GM19452 (cell line): Measurements from ENCODE around the gene GPR132.
"Not testable (repeated sequence)": the region's sequence is repeated elsewhere in the genome, so short reads cannot be mapped to it uniquely, and the experiment has no call there.

Experiments used
- ATAC-seq: cut with Tn5 transposase; IDR thresholded peaks from one replicate; pipeline ENCODE4 v1.9.1; 2021; ENCODE audit not compliant: unreplicated experiment

Gene GPR132

DNA sequence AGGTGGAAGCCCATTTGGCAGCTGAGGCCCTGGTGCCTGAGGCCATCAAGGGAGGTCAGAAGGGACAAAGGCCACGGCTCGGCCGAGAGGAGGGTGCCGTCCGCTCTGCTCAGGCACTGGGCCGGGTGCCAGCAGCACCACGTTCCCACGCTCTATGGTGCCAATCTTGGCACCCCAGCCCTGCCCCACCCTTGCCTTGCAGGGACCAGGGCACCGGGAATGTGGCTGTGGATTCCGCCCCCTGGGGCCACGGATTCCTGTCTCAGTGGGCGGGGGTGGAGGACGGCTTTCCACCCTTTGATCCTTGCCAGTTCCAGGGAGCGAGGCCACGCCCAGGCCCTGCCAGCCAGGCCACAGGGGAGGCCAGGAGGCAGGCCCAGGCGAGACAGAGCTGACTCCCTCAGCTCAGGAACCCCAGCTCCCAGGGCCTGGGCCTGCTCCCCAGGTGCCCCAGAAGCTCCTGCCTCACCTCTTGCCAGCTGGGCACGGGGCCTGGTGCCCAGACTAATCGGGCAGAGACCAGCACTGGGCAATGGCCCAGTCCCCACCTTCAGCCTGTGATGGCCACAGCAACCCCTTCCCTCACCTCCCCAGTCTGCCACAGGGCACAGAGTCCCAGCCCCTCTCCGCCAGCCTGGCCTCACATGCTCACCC, 26.4 kb upstream of the GPR132 start:
- ATAC-seq: no peak

DNA sequence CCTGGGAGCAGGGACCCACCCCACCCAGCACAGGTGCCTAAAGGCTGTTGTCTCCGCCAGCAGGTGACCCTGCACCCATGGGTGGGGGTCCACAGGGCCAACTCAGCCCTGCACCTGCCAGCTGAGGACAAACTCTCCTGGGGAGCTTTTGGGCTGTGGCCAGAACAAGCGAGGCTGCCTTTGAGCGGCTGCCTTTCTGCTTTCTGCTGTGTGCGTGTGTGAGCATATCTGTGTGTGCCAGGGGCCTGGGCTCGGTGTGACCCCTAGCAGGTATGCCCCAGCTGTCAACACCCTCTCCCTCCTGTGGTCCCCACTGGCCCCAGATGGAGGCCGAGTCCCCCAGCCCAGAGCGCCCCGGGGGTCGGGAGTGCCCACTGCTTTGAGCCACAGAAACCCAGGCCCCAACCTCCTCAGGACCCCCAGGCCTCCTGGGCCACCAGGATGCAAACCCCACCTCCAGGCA, 25.9 kb upstream of the GPR132 start:
- ATAC-seq: no peak

DNA sequence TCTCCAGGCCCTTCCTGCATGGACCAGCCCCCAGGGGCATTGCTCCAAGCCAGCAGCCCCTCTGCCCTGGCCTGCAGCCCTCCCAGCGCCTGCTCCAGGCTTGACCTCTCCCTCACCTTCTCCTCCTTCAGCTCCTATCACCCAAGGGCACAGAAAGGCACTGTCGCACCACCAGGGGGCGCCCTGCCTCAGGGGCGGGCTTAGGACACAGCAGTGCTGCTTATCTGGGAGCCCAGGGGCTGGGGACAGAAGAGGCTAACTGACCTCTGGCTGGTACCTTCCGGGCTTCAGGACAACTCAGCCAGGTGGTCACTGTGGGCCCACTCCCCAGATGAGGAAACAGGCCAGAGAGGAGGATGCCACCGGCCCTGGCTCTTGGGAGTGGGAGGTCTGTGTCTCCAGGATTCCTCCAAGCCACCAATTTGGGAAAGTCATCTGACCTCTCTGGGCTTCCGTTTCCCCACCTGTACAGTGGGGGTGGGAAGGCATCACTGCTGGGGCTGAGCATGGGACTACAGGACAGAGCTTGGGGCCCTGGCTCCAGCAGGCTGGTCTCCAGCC, 25.3 kb upstream of the GPR132 start:
- ATAC-seq: peak; percentile 44

DNA sequence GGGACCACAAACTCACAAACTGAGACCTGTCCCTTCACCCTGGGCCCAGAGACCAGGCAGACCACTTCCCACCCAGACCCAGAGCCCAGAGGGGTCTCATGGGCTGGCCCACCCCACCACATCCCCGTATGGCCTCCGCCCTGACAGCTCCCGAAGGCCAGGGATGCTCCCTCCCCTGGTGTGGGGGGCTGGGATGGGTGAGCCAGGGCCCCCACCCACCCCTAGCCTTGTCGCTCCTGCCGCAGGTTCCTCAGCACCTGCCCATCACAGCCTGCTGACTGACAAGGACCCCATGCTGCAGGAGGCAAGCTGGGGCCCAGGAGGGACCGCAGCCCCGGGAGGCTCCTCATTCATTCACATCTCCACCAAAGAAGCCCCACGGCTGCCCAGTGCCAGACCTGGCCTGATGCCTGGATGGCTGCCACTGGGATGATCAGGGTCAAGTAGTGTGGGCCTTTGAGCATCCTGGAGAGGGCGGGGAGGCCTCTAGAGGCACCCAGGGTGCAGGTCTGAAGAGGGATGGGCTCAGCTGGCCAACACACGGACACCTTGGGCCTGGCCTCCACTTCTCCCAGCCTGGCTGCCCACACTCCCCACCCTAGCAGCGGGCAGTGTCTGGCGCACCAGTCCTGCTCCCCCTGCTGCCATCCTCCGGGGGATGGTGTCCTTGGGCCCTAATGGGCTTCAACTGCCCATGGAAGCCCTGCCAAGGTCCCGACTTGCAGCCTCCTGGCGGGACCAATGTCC, 24.7 kb upstream of the GPR132 start:
- ATAC-seq: no peak

DNA sequence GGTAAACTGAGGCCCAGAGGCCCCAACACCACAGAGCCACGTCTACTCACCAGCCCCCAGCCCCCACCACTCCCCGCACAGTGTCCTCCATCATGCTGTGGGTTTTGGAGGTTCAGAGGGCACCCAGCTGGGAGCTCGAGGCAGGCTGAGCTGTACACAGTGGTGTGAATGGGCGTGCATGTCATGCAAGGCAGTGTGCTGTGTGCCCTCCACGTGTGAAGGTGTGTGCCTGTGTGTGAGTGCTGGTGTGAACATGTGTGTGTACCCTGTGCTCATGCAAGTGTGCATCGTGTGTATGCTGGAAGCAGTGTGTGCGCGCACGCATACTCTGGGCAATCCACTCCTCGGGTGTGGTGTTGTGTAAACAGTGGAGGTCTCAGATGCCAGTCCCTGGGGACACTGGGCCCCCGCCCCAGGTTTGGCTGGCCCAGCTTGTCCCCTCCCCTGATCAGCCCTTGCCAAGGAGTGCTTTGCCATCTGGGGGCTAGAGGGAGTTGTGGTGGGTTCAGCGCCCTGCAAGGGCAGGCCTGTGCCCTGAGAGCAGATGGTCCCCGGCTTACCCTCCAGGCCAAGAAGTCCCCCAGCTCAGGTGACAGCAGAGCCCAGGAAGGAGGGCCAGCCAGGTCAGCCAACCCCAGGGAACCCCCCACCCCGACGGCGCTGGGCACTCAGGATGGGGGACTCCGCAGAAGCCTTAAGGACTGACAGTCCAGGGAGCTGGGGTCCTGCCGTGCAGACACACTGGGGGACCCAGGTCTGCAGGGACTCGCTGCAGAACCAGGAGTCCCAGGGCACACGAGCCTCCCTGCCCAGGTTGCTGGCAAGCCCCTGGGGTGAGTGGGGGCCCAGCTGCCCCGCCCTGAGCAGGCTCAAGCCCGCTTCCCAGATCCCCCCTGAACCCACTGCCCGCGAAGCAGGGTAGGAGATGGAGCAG, 23.8 kb upstream of the GPR132 start:
- ATAC-seq: no peak

DNA sequence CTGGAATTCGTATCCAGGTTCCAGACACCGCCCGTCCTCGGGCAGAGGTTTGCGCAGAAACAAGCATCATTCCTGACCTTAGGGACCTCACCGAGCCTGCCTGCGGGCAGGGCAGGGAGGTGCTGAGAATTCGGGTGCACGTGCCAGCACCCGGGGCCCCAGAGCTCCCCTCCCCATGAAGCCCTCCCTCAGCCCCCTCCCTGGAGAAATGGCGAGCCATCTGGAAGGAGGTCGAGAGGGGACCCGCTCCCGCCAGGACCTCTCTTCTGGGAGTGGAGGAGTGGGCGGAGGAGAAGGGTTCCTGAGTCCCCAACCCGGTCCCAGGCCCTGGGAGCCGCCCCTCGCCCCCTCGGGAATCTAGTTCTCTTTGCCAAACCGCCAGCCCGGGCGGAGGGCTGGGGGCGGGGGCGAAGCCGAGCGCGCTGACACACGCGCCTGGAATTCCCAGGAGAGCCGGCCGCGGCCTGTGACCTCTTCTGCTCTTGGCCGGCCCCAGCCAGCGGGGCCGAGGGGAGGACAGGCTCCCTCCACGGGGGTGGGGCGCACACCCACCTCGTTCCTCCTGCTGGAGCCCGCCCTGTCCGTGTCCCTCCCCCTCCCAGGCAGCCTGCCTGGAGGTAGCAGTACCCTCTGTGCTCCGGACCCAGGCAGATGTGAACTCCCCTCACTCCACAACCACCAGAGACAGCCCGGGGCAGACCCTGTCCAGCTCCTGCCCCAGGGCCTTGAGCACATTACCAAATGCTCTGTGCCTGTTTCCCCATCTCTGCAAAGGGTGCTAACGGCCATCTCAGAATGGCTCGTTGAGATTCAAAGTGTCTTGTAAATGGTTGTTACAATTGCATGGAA, 23.0 kb upstream of the GPR132 start:
- no peak for ATAC-seq

DNA sequence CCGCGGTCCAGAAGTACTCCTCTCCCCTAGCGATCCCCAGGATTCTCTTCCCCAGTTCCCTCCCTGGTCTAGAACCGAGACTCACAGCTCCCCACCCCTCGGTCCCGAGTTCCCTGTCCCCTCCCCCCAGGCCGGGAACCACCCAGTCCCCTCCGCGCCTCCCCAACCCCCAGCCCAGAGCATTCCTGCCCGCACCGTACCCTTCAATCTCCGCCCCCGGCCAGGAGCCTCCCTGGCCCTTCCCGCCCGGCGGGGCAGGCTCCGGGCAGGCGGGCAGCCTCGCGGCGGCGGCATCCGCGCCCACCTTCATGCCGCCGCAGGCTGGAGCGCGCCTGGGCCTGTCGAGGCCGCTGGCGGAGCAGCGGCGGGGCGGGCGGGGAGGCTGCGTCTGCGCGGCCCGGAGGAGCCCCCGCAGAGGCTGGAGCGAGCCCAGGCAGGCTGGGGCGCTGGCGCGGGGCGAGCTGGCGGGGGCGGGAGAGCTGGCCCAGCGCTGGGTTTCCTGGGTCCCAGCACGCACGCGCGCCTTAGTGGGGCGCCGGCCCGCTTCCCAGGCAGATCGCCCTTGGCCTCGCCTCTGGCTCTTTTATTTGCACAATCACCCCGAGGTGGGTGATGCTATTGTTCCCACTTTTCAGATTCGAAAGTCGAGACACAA, 22.2 kb upstream of the GPR132 start:
- no peak for ATAC-seq

DNA sequence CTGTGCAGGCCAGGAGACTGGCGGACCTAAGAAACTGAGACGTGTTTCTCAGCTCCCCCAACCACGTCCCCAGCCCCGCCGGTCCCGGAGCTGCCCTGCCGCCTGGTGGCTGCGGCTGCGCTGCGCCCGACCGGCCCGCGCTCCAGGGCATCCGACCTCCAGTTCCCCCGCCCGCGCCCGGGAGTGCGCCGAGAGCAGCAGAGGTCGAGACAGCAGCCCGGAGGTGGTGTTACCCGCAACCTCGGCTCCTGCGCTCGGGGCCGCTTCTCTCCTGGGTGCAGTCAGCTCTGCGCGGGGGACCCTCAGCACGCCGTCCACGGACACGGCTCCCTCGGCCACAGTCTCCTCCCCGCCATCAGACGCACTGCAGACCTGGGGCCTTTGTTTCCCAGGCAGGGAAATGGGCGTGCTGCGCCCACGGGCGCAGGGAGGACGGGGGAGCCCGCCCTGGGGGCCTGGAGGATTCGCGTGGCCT, 21.6 kb upstream of the GPR132 start:
- ATAC-seq: peak; percentile 63

DNA sequence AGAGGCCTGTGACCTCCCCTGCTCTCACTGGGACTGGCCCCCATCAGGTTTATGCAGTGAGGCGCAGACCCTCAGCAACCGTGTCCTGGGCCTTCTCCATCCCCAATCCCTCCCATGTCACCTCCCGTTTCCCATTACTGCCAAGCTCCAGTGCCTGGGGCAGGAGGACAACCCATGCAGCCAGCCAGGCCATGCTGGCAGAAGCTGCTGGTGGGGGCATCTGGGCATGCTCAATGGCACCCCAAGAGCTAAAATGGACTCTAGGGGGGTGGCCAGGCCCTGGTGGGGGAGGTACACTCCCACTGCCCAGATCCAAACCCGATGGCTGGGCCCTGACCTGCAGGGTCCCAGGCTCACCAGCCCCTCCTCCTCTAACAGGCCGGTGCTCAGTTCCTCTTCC, 20.5 kb upstream of the GPR132 start:
- no peak for ATAC-seq

DNA sequence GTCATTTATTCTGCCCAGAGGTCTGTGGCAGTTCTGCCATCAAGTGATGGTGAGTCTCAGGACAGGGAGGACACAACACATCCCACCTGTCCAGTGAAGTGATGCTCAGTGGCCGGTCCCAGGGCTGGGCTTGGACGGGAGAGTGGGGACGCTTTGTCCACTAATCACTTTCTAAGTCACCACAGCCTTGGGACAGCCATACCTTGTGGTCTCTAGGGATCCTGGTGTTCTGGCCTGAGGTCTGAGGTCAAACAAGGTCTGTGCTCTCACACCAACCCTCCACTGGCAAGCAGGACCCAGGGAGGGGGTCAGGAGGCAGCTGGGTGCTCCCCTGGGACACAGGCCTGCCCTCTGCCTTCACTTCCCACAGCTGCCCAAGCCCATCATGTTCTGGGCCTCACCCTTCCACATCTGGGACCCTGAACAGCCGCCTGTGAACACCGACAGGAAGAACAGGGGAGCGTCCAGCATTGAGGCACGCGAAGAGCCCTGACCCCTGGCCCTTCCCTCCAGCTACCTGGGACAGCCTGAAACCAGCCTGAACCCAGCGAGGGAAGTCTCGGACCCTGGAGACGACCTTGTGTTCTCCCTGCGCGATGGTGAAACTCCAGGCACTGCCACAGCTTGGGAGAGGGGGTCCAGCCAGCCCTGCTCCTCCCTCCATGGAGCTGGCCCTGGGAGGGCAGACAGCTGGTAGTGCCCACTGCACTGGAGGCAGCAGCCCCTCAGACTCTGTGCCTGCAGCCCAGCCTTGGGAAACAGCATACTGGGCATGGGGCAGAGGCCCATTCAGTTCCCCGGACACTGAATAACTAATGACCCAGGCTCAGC, 19.7 kb upstream of the GPR132 start:
- no peak for ATAC-seq

DNA sequence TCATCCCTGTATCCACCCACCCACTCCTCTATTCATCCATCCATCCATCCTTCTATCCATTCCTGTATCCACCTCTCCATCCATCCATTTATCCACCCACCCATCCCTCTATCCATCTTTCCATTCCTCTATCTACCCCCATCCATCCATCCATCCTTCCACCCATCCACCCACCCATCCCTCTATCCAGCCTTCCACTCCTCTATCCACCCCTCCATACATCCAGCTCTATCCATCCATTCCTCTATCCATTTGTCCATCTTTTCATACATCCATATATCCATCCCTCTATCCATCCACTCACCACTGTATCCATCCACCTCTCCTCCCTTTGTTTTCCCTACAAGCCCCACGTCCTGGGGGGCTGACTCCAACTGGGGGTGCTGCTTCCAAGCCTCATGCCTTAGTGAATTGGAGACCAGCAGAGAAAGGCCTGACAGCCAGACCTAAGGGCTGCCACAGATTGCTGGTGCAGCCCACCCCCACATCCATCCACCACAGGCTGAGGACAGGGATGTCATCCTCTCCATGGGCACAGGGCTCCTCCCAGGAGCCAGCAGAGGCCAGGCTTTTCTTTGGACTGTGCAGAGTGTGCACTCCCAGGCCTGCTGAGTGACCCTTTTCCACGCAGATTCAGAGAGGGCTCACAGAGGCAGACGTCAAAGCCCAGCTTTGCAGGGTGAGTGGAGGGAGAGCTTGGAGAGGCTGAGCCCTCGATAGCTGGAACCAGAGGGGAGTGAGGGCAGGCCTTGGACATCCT, 18.9 kb upstream of the GPR132 start:
- ATAC-seq: no peak

DNA sequence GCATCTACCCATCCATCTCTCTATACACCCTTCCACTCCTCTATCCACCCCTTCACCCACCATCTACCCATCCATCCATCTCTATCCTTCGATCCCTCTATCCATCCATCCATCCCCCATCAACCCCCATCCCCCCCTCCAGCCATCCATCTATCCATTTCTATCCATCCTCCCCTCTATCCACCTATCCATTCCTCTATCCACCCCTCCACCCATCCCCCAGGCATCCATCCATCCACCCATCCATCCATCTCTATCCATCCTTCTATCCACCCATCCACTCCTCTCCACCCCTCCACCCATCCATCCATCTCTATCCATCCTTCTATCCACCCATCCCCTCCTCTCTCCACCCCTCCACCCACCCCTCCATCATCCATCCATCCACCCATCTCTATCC, 17.5 kb upstream of the GPR132 start:
- ATAC-seq: no peak

DNA sequence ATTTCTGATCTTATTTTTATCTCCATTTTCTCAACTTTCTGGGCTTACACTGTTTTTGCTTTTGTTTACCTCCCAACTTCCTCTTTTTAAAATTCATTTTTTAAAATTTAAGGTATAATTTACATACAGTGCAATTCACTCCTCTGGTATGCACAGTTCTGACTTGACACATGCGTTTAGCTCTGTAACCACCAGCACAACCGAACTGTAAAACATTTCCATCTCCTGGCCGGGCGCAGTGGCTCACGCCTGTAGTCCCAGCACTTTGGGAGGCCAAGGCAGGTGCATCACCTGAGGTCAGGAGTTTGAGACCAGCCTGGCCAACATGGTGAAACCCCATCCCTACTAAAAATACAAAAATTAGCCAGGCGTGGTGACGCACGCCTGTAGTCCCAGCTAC, 16.2 kb upstream of the GPR132 start:
- ATAC-seq: not testable (repeated sequence)

DNA sequence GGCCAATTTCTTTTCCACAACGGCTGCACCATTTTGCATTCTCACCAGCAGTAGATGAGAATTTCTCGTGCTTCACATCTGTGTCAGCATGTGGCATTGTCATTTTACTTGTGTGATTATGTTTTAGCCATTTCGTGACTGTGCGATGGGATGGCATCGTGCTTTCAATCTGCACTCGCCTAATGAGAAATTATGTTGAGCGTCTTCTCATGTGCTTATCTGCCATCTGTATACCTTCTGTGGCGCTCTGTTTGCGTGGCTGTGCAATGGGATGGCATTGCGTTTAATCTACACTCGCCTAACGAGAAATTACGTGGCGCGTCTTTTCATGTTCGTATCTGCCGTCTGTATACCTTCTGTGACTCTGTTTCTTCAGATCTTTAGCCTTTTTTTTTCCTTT, 14.9 kb upstream of the GPR132 start:
- no peak for ATAC-seq

DNA sequence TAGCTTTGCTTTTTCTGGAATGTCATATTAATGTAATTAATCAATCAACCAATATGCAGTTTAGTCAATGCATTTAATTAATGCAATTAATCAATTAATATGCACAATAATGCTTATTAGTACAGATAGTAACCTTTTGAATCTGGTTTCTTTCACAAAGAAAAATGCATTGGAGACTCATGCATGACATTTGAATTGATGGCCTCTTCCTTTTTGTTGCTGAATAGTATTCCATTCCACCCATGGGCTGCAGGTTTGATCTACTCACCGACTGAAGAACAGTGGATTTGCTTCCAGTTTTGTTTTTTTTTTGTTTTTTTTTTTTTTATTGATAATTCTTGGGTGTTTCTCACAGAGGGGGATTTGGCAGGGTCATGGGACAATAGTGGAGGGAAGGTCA, 13.1 kb upstream of the GPR132 start:
- ATAC-seq: no peak

DNA sequence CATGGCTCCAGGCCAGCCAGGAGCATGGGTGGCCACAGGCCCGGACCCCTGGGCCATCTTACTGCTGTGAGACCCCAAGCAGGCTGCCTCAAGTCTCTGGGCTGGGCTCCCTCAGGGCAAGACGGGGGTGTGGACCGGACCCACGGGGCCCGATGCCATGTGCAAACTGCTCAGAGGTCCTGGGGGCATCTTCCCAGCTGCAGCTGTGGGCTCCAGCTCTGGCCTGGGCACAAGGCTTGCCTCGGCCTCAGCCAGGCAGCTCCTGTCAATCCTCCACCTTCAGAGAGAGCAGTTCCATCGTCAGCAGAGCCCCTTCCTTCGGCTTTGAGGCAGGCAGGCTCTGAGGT, 12.4 kb upstream of the GPR132 start:
- ATAC-seq: no peak

DNA sequence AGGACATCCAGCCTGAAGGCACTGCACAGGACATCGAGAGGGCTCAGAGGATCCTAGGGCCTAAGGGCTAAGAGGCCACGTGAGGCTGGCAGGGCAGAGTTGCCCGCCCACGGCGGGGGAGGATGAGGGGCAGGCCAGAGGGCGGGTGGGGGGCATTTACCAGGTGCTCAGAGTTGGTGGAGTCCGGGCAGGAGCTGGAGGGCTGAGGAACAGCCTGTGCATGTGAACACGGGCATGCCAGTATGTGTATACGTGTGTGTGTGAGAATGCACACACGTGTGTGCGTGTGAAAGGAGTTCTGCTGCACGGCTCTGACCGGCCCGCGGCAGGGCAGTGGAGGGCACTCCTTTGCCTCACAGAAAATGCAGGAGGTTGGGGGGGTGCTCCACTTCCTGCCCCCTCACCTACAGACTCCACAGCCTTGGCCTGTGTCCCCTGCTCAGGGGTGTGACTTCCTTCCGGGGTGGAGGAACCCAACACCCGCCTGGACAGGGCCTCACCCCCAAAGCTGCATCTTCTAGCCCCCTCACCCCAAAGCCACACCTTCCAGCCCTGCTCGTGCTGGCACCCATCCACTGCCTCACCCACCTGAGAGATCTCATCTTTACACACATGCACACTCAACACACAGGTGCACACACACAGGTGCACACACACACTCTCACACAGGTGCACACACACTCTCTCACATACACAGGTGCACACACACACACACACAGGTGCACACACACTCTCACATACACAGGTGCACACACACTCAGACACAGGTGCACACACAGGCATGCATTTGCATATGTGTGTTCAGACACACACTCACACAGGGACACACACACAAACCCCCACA, 11.8 kb upstream of the GPR132 start:
- no peak for ATAC-seq
